HG03457 (cell line): ENCODE results near the gene CYP2W1.

ENCODE experiments used
- ATAC-seq: cut with Tn5 transposase; IDR thresholded peaks from one replicate; pipeline ENCODE4 v1.9.1; 2021; ENCODE audit warnings: moderate number of reproducible peaks; ENCODE audit not compliant: unreplicated experiment

Gene CYP2W1

GRCh38 chr7:981793-982510 is 1.0 kb upstream of the CYP2W1 start:
- no peak for ATAC-seq

GRCh38 chr7:982511-983003 is 424 bp upstream of the CYP2W1 start:
- no peak for ATAC-seq

GRCh38 chr7:983616-984071 is 663 bp downstream of the CYP2W1 start:
- no peak for ATAC-seq

- ATAC-seq, result no peak
Observed at GRCh38 chr7:984361-985126, 1.6 kb downstream of the CYP2W1 start.

- no peak for ATAC-seq
Observed at GRCh38 chr7:985127-985416, 2.1 kb downstream of the CYP2W1 start.

GRCh38 chr7:985915-986741 is 3.1 kb downstream of the CYP2W1 start:
- no peak for ATAC-seq

GRCh38 chr7:986766-987751 is 4.1 kb downstream of the CYP2W1 start:
- no peak for ATAC-seq

- ATAC-seq, result no peak
Observed at GRCh38 chr7:987909-988308, 4.9 kb downstream of the CYP2W1 start.

- no peak for ATAC-seq
Observed at GRCh38 chr7:988426-988911, 5.5 kb downstream of the CYP2W1 start.

GRCh38 chr7:988963-989529 is 6.1 kb downstream of the CYP2W1 start:
- no peak for ATAC-seq

GRCh38 chr7:990352-990932 is 7.5 kb downstream of the CYP2W1 start:
- no peak for ATAC-seq

- ATAC-seq, result no peak
Observed at GRCh38 chr7:990933-991728, 8.2 kb downstream of the CYP2W1 start.

GRCh38 chr7:991729-992656 is 9.0 kb downstream of the CYP2W1 start:
- no peak for ATAC-seq

GRCh38 chr7:992709-993607 is 10.0 kb downstream of the CYP2W1 start:
- peak; percentile 70 for ATAC-seq

GRCh38 chr7:994592-995308 is 11.8 kb downstream of the CYP2W1 start:
- no peak for ATAC-seq

GRCh38 chr7:995571-995970 is 12.6 kb downstream of the CYP2W1 start:
- no peak for ATAC-seq
